Stimulated activated CD8-positive, alpha-beta memory T cell treated with anti-CD3 and anti-CD28 coated beads, Interleukin-7, amount 100 ng/mL, for 4 hours (primary cell): Measurements from ENCODE around the gene PHF21A.
"Not testable (repeated sequence)": the region's sequence is repeated elsewhere in the genome, so short reads cannot be mapped to it uniquely, and the experiment has no call there.

ENCODE experiments used
- DNase-seq, 2 donors: peaks; one replicate each; pipeline ENCODE4 v3.0.0-alpha.2; 2020; ENCODE audit warnings: low read depth in 2 of 2

PHF21A gene

GRCh38 chr11:46036009-46036408, 85.2 kb downstream of the PHF21A start:
- no peak for DNase-seq

GRCh38 chr11:46034041-46034440, 87.2 kb downstream of the PHF21A start:
- no peak for DNase-seq

- DNase-seq, result no peak
Observed at GRCh38 chr11:46026606-46027293, 94.5 kb downstream of the PHF21A start.

- DNase-seq, result no peak
Observed at GRCh38 chr11:46020084-46020599, 101.1 kb downstream of the PHF21A start.

GRCh38 chr11:46018651-46019050, 102.6 kb downstream of the PHF21A start:
- DNase-seq, result no peak

GRCh38 chr11:46017341-46017740, 103.9 kb downstream of the PHF21A start:
- DNase-seq, result no peak

GRCh38 chr11:46015941-46016340, 105.3 kb downstream of the PHF21A start:
- DNase-seq, result no peak

GRCh38 chr11:46014168-46014567, 107.1 kb downstream of the PHF21A start:
- DNase-seq, result not testable (repeated sequence)

GRCh38 chr11:46012185-46012584, 109.1 kb downstream of the PHF21A start:
- DNase-seq, result no peak

- DNase-seq, result no peak
Observed at GRCh38 chr11:46010100-46010499, 111.2 kb downstream of the PHF21A start.

- no peak for DNase-seq
Observed at GRCh38 chr11:46009647-46010046, 111.6 kb downstream of the PHF21A start.

- DNase-seq, result peak in 1 of 2 donors; percentile 2
Observed at GRCh38 chr11:46006418-46007070, 114.7 kb downstream of the PHF21A start.

- DNase-seq, result no peak
Observed at GRCh38 chr11:46003572-46003971, 117.7 kb downstream of the PHF21A start.

GRCh38 chr11:46002189-46002588, 119.1 kb downstream of the PHF21A start:
- no peak for DNase-seq

GRCh38 chr11:46001448-46001914, 119.8 kb downstream of the PHF21A start:
- no peak for DNase-seq

- no peak for DNase-seq
Observed at GRCh38 chr11:45997599-45997998, 123.7 kb downstream of the PHF21A start.

- no peak for DNase-seq
Observed at GRCh38 chr11:45995342-45995734, 125.9 kb downstream of the PHF21A start.

GRCh38 chr11:45994371-45995341, 126.6 kb downstream of the PHF21A start:
- DNase-seq, result no peak

GRCh38 chr11:45993531-45994001, 127.7 kb downstream of the PHF21A start:
- no peak for DNase-seq

GRCh38 chr11:45988921-45989320, 132.3 kb downstream of the PHF21A start:
- no peak for DNase-seq

GRCh38 chr11:45985212-45985611, 136.0 kb downstream of the PHF21A start:
- no peak for DNase-seq

- DNase-seq, result no peak
Observed at GRCh38 chr11:45984192-45984591, 137.1 kb downstream of the PHF21A start.
